ENCODE measurements around the gene CPEB1.
"Not testable (repeated sequence)": the region's sequence is repeated elsewhere in the genome, so short reads cannot be mapped to it uniquely, and the experiment has no call there.

CPEB1 gene

DNA sequence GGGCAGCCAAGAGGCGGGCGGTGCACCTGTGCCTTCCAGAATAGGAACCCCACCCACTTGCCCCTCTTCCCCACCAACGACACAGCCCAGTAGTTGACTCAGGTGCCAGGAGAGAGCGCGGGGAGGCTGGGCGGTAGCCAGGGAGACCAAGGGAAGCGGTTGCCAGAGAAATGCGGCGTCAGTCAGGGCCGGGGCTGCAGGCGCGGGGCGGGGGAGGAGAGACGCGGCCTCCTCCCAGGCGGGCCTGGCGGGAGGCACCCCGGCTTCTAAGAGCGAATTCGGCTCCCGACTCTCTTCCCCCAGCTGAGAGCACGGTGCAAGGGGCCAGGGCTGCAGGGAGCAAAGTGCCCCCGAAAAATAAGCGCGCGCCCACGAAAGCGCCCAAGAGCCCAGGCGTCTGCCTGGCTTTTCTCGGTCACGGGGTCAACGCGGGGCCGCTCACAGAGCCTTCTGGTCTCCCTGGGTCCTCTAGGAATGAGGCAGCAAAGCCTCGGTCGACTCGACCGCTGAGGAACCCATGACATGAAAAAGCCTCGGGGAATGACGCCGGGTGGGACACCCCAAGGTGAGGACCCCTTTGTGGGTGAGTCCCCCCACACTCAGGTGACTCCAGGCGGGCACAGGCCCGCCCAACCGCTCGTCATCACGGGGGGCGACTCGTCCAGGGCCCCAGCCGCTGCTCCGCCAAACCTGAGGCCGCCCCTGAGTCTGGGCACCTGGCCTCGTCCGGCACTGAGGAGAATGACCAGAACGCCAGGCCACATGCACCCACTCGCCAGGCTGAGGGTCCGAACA is 716 bp downstream of the CPEB1 start:
- ChIA-PET CTCF (no interaction called here), POLR2A (no interaction called here)
- TF ChIP-seq, protein P1, sequence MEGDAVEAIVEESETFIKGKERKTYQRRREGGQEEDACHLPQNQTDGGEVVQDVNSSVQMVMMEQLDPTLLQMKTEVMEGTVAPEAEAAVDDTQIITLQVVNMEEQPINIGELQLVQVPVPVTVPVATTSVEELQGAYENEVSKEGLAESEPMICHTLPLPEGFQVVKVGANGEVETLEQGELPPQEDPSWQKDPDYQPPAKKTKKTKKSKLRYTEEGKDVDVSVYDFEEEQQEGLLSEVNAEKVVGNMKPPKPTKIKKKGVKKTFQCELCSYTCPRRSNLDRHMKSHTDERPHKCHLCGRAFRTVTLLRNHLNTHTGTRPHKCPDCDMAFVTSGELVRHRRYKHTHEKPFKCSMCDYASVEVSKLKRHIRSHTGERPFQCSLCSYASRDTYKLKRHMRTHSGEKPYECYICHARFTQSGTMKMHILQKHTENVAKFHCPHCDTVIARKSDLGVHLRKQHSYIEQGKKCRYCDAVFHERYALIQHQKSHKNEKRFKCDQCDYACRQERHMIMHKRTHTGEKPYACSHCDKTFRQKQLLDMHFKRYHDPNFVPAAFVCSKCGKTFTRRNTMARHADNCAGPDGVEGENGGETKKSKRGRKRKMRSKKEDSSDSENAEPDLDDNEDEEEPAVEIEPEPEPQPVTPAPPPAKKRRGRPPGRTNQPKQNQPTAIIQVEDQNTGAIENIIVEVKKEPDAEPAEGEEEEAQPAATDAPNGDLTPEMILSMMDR (IDR thresholded peaks at IDR 0.05; ENCODE audit: control extremely low read depth, extremely low read depth, low read depth, missing control alignments) = no peak
- no peak for DNase-seq (ENCODE audit: extremely low spot score)

DNA sequence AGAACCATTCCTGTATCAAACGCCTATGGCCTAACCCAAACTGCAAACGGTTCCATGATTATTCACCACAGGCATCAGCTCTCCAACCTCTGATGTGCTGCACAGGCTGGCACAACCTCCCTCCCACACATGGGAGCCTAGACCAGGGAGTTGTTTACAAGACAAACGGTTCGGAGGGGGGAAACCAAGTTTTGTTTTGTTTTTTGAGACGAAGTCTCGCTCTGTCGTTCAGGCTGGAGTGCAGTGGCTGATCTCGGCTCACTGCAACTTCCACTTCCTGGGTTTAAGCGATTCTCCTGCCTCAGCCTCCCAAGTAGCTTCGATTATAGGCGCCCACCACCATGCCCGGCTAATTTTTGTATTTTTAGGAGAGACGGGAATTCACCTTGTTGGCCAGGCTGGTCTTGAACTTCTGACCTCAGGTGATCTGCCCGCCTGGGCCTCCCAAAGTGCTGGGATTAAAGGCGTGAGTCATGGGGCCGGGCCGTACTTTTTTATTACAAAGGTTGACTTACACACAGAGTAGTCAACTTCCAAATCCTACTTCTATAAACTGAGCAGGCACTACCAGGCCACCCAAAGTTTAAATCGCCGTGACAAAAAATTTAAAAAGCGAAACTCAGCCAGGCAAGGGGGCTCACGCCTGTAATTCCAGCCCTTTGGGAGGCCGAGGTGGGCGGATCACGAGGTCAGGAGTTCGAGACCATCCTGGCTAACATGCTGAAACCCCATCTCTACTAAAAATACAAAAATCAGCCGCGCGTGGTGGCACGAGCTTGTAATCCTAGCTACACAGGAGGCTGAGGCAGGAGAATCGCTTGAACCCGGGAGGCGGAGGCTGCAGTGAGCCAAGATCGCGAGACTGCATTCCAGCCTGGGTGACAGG is 2.0 kb downstream of the CPEB1 start:
- DNase-seq (ENCODE audit: extremely low spot score); CTCF ChIA-PET; POLR2A ChIA-PET: not testable (repeated sequence)

- TF ChIP-seq, protein P1 (IDR thresholded peaks at IDR 0.05; ENCODE audit: control extremely low read depth, extremely low read depth, low read depth, missing control alignments) = no peak
- no peak for DNase-seq (ENCODE audit: extremely low spot score)
- POLR2A ChIA-PET = no interaction called here
- CTCF ChIA-PET = no interaction called here
Measured at GRCh38 chr15:82643992-82644391, 3.2 kb downstream of the CPEB1 start.

- ChIA-PET POLR2A (no interaction called here), CTCF (interaction anchor here (1.2 kb wide), 1 partner anchor 16 kb away, joined by 4 read pairs; no protein-coding TSS in a partner anchor)
- TF ChIP-seq, protein P1 (IDR thresholded peaks at IDR 0.05; ENCODE audit: control extremely low read depth, extremely low read depth, low read depth, missing control alignments) = no peak
- no peak for DNase-seq (ENCODE audit: extremely low spot score)
Measured at GRCh38 chr15:82642656-82643055, 4.5 kb downstream of the CPEB1 start.

GRCh38 chr15:82641129-82641798 is 5.9 kb downstream of the CPEB1 start:
- TF ChIP-seq, protein P1 (IDR thresholded peaks at IDR 0.05; ENCODE audit: control extremely low read depth, extremely low read depth, low read depth, missing control alignments) = no peak
- CTCF ChIA-PET = no interaction called here
- POLR2A ChIA-PET = no interaction called here
- DNase-seq (ENCODE audit: extremely low spot score) = no peak

DNA sequence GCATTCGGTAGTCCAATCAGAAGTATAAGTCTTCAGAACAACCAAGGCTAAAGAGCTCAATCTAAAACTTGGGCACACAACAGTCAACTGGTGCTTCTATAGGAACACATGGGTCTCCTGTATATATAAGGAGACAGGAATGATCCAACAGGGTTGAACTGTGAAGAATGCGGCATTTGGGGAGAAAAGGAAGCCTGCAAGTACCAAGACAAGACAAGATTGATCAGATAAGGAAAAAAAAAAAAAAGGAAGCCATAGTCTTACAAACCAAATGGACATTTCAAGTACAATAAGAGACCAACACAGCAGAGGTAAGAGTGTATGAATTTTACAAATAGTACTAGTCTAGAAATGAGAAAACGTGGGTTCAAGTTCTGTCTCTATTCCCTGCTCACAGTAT is 6.5 kb downstream of the CPEB1 start:
- ChIA-PET CTCF (no interaction called here), POLR2A (no interaction called here)
- no peak for DNase-seq (ENCODE audit: extremely low spot score)
- TF ChIP-seq, protein P1 (IDR thresholded peaks at IDR 0.05; ENCODE audit: control extremely low read depth, extremely low read depth, low read depth, missing control alignments) = no peak

Measured in GM10248 (cell line).